Measurements from ENCODE around the gene ZNF609.

GRCh38 chr15:64503640-64504039 is 43.3 kb downstream of the ZNF609 start:
- TF ChIP-seq, protein P1, sequence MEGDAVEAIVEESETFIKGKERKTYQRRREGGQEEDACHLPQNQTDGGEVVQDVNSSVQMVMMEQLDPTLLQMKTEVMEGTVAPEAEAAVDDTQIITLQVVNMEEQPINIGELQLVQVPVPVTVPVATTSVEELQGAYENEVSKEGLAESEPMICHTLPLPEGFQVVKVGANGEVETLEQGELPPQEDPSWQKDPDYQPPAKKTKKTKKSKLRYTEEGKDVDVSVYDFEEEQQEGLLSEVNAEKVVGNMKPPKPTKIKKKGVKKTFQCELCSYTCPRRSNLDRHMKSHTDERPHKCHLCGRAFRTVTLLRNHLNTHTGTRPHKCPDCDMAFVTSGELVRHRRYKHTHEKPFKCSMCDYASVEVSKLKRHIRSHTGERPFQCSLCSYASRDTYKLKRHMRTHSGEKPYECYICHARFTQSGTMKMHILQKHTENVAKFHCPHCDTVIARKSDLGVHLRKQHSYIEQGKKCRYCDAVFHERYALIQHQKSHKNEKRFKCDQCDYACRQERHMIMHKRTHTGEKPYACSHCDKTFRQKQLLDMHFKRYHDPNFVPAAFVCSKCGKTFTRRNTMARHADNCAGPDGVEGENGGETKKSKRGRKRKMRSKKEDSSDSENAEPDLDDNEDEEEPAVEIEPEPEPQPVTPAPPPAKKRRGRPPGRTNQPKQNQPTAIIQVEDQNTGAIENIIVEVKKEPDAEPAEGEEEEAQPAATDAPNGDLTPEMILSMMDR (IDR thresholded peaks at IDR 0.05): no peak
- TF ChIP-seq EZH2 (IDR thresholded peaks at IDR 0.05) (no peak), EZH2phosphoT487 (IDR thresholded peaks at IDR 0.05) (no peak)

Data from neural progenitor cell (in vitro differentiated cells).